NCI-H146 treated with DMSO at 0.1 percent for 48 hours (cell line): ENCODE measurements around the gene ANXA5.

Experiments used
- DNase-seq: peaks from one replicate; lab custom pipeline; 2025; ENCODE audit not compliant: unreplicated experiment; lab: John Stamatoyannopoulos, UW

Gene ANXA5

DNA sequence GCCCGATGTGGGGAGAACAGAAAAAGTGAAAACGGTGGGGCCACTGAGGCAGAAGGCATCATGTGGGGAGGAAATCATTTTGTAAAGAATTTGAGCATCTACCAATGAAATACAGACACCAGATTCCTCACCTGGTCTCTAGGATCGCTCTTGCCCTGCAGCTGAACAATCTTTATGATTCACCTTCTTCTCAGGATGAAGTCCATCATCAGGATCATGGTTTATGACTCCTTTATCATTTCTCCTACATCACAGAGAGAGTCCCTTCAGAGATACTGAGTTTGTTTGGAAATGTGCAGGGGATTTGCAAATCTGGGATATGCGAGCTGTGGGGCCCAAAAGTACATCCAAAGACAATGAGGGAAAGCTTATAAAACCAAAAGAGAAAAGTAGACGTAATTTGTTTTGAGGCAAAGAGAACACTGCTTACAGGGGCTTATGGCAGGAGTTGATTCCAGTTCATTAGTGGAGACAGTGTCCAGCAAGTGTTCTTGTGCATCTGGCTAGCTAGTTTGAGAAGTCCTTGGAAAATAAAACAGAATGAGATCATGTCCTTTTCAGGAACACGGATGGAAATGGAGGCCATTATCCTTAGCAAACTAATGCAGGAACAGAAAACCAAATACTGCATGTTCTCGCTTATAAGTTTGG, 15.3 kb upstream of the ANXA5 start:
- no peak for DNase-seq

DNA sequence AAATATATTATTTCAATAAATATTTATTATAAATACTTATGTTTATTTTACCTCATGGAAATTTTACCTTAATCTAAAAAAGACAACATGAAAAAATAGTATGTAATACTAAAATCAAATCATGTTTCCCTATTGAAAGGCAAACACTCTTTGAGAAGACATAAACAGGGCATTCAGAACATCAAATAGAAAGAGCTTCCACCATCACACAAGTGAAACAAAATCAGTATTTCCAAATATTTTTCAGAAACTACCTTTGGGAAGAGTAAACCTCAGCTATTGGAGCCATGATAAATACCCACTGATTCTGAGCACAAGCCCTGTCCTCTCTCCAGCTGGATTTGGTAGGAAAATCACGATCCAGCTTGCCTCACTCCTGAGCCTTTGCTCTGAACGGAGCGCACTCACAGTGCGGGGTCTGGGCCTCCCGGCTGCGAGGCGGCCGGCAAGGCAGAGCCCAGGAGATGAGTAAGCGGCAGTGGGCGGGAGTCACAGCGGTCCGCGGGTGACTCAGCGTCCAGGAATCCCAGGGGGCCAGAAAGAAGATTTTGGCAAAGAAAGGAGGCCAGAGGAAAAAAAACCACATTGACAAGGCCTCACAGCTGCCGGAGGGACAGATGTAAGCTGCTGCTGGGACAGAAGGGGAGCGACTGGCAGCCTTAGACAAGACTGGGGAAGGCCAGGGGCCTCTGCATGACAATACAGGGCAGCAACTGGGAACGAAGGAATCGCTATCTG, 14.7 kb upstream of the ANXA5 start:
- no peak for DNase-seq

DNA sequence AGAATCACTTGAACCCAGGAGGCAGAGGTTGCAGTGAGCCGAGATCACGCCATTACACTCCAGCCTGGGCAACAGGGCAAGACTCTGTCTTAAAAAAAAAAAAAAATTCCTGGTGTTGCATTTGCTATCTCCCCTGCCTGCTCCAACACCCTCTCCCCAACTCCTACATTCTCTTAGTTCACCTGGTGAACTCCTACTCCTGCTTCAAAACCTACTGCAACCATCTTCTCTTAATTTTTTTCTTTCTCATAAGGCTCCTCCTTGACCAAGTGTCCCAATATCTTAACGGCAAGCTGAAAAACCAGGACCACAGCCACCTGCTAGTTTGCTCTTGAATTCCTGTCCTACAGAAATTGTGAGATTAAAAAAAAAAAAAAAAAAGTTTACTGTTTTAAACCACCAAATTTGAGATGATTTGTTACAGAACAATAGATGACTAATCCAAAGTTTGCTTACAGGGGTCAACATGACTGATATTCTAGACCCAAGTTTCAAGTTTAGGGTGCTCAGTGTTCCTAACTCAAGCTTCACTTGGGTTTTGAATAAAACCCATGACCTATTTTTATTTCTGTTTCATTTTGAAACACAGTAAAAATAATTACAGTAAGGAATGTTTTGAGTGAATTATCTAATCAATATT, 13.1 kb upstream of the ANXA5 start:
- no peak for DNase-seq

DNA sequence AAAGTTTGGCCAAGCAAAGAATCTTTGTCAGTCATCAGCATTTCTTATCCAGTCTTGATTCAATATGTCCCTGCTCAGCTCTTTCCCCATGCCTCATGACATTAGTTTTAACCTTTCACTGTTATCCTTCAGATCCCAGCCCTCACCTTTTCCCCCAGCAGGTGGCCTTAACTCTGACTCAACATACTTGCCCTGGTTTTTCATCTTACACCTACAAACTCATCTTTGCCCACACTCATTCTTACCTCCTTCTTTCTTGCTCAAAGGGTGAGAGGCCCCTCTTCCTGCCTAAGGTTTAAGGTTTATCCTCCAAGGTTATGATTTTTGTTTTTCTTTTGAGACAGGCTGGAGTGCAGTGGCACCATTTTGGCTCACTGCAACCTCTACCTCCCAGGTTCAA, 10.6 kb upstream of the ANXA5 start:
- no peak for DNase-seq

DNA sequence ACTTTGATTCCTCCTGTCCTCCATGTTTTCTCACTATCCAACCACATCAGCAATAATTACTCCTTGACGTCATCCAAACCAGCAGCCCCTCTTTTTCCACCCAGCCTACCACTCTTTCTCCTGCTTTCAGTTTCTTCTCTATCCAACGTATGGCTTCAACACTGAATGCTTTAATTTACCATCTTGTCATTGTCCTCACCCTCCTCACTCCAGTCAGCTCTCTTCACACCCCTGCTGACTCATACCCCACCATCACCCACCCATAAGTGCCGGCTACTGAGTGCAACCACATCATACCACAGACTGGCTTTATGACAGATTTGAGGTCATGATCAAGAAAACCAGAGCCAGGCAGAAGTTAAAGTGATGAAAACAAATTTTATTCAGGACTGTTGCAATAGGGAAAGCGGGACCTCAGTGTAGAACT, 9.8 kb upstream of the ANXA5 start:
- no peak for DNase-seq

DNA sequence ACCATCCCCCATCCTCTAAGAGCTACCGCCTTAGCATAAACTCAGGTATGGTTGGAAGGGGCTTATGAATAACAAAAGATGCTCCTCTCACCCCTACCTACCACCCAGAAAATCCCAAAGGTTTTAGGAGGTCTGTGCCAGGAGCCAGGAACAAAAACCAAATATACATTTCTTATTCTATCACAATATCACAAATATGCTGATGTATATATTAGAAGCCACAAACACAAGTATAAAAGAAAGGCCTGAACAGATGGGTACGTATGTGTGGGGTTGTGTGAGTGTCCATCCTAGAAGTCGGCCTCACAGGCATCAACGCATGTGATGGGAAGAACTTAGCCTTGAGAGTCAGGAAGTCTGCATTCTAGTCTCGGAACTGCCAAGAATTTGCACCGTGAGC, 8.7 kb upstream of the ANXA5 start:
- no peak for DNase-seq

DNA sequence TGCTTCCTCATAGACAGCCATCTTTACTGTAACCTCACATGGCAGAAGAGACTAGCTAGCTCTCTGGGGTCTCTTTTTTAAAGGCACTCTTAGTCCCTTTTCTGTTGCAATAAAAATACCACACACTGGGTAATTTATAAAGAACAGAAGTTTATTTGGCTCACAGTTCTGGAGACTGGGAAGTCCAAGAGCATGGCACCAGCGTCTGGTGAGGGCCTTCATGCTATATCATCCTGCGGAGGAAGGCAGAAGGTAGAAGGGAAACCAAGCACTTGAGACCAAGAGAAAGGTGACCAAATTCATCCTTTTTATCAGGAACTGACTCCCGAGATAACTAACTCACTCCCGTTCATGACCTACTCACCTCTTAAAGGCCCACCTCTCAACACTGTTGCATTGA, 5.4 kb upstream of the ANXA5 start:
- no peak for DNase-seq

DNA sequence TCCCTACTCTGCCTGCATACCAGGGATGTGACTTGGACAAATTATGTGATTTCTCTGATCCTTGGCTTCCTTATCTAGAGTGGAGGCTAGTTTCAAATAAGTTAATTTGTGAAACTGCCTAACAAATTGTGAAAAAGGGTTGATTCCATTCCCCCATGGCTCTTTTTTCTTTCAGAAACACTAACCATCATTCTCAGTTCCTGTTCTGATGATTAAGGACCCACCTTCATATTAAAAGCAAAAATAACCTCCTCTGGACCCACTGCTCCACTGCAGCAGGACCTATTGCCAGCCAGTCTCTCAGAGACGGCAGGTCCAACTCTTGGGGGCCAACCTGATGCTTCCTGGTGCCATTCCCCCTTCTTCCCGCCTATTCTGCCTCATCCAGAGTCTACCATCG, 4.5 kb upstream of the ANXA5 start:
- DNase-seq, result no peak

DNA sequence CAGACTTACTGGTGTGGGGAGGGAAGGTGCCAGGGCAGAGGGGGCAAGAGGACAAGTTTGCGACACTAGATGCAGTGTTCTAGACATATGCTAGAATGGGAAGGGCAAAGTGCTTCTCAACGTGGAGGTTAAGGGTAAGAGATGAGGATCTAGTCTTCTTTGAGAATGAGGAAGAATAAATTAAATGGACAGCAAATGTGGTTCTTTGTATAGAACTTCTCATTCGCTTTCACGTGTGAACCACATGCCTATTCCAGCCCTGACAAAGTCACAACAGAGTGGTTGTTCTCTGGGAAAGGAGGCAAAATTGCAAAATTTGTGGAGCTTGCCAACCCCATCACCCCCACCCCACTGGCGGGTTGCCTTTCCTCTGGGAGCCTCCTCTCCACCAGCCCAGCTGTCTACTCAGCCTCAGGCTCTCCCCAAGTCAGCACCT, 1.5 kb upstream of the ANXA5 start:
- DNase-seq, result no peak

DNA sequence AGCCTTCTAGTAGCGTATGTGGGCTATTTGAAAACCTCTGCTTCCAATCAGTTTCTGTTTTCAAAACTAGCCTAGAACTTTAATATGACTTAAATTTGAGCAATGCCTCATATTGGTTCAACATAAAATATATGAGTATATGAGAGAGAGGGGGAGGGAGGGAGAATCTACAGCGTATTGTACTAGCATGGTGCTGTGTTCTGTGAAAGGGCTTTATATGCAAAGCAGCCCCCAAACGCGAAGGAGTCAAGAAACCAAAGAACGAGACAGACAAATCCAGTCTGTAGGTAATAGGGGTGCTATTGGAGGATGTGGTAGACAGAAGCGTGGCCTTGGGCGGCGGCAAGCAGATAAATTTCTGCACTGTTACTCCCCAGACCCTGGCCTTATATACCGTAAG, 784 bp upstream of the ANXA5 start:
- no peak for DNase-seq

DNA sequence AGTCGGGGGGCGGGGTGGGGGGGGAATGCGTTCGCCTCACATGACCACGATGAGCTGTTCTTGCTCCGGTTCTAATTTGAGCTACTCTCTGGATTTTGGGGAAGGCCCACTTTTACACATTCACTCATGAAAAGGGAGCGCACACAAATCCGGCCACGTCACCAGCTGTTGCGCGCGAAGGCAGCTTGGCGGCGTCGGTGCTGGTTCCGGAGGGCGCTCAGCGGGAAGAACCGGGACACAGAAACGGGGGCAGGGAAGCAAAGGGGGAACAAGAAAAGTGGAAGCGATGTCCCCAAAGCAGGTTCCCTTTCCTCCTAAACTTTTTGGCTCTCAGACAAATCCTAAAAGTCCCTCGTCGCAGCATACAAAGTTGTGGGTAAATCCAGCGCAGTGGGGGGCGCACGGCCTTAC, 605 bp downstream of the ANXA5 start:
- DNase-seq, result peak; percentile 42

DNA sequence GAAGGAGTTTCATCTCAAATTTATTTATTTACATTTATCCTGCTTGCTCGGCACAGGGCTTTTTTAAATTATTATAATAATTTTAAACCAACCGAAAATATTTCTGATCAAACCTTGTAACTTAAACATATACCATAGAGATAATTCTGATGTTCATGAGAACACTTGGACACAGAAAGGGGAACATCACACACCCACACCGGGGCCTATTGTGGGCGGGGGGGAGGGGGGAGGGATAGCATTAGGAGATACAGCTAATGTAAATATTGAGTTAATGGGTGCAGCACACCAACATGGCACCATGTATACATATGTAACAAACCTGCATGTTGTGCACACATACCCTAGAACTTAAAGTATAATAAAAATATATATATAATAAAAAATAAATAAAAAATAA, 2.9 kb downstream of the ANXA5 start:
- no peak for DNase-seq

DNA sequence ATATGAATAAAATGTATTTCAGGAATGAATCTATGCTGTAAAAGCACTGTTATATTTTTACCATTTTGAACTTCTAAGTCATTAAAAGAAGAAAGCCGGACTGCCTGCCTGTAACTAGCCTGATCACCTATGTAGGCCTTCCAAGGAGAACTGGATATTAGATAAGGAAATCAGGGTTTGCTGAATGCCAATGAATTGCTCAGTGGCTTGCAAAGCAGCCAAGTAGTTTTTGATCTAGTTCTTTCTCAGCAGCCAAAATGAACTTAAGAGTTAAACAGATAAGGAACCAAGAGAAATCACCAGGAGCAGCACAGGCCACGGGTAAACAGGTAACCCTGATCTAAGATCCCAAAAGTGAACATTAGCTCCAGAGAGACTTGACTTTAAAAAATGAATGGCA, 3.3 kb downstream of the ANXA5 start:
- DNase-seq, result no peak

DNA sequence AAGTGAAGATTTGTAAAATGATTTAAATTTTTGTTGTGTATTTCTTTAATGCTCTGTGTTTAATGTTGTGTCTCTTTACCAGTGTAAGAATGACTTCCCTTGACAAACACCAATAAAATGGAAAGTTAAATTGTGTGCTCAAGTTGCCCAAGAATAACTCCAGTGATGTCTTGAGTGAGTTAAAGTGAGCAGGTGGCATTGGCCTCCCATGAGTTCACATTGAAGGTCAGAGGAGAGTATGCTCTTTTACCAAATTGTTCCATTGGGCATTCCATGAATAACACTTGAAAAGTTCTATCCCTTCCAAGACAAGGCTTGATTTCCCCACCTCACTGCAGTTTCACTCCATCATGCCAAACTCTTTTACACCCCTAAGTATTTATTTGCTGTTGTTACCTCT, 4.5 kb downstream of the ANXA5 start:
- no peak for DNase-seq

DNA sequence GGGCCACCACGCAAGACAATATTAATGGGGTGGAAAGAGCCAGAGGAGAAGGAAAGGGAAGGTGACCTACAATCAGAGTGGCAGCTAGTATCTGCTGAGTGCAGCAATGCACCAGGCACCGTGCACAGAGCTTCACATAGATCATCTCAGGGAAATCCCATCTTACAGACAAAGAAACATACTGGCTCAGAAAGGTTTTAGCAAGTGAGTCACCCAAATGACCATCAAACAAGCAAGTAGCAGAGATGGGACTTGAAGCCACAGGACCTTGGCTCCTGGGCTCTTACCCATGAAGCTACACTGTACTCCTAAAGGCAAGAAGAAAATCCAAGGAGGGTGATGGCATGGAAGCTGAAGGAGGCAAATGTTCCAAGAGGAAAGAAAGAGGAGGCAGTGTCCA, 6.8 kb downstream of the ANXA5 start:
- DNase-seq, result no peak

DNA sequence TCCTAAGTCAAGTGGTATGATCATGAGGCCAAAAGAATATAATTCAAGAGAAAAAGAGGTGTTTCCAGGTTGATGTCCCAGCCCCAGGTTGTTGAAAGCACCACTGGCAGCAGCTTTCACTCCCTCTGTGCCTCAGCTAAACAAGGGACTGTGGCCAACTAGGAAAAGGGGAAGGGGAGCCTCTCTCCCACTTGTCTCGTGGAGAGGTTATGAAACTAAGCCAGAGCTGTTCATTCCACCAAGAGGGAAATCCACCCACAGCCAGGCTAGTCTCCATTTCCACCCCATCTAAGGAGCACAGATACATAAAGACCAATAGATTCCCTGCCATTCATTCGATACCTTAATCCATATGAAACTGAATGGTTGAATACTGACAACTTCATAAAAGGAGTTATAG, 8.1 kb downstream of the ANXA5 start:
- no peak for DNase-seq

DNA sequence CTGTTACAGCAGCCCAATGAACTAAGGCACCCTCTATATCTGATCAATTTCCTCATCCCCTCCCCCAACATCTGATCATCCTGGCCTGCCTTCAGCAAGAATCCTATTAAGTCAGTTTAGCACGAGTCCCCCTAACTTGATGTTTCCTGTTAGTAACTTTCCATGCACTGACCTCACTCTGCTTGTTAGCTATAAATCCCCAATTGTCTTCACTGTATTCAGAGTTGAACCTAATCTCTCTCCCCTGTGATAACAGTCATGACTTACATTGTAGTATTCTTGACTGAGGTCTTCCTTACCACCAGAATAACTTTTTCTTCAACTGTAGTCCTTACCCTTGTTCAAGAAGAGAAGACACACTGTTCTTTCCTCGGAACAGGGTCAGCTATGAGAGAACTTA, 8.5 kb downstream of the ANXA5 start:
- no peak for DNase-seq

DNA sequence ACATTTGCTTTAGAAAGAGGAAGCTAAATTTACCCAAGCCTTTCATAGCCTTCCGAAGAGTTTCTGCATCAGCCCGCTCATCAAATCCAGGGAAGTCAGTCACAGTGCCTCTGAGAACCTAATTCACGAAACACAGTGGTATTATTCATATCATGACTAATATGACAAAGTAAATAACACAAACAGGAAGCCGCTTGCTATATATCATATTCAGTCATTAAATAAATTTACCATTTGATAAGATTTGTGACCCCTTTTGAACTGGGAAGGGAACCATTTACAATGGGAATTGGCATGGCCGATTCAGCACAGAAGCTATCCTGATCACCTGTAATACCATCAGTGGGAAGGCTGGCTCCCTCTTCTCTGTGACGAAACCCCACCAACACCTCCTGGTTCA, 10.5 kb downstream of the ANXA5 start:
- DNase-seq, result no peak

DNA sequence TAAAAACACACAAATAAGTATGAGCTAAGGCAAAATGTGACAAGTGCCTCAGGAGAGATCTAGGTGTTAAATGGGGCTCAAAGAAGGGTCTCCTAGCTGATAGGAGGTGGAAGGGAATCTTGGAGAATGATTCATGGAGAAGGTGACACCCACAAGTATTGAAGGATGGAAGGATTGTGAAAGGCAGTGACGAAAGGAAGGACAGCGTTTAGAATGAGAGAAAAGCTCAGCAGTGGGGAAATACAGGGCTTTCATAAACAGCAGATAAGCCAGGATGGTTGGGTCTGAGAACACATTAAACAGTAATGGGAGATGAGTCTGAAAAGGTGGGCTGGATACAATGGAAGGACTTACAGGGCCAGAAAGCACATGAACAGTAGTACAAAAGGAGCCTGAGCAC, 11.5 kb downstream of the ANXA5 start:
- DNase-seq, result no peak

DNA sequence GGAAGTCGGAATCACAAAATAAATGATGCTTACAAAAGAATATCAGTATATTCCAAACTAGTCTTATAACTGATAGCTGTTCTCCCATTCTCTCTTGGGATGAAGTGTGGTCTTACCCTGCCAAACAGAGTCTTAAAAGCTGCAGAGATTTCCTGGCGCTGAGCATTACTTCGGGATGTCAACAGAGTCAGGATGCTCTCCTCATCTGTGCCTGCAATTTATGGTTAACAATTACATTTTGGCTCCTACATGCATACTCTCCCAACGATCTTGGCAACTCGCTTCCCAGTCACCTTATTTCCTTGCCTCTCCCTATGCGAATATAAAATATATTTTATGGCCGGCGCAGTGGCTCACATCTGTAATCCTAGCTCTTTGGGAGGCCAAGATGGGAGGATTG, 12.2 kb downstream of the ANXA5 start:
- DNase-seq, result no peak

DNA sequence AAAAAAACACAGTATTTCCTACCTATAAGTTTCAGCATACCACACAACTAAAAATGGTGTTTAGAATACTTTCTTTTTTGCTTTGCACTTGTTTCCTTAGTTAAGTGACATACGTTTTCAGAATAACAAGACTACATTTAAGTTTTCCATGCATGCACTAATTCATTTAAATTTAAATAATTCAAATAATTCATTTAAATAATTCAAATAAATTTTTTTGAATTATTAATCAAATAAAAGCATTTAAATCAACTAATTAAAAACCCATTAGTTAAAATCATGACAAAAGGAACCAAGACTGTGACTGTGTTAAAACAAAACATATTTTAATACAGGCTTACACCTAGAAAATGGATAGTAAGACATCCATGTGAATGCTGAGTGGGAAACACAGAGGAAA, 12.8 kb downstream of the ANXA5 start:
- DNase-seq, result no peak

DNA sequence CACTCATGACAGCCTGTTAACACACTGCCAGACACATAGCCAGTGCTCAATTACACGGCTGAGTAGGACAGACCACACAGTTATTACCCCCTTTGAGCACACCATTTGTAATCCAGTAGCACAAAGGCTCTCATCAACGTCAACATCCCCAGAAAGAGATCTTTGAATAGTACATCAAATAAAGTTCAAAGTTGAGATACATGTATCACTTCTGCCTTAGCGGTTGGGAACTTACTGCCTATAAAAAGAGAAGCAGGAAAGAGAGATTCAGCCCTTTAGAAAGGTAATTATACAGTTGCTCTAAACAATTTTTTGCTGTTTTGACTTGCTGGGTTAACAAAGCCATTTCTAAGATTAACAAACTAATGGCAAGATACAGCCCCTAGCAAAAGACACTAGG, 16.2 kb downstream of the ANXA5 start:
- no peak for DNase-seq

DNA sequence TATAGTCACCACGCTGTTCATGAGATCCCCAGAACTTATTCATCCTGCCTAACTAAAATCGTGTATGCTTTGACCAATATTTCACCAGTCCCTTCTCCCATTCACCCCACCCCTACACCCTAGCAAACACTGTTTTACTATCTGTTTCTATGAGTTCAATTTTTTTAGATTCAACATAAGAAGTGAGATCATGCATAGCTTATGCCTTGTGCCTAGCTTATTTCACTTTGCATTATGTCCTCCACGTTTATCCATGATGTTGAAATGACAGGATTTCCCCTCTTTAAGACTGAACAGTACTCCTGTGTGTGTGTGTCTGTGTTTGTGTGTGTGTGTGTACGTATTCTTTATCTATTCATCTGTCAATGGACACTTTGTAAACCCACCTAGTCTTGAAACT, 16.8 kb downstream of the ANXA5 start:
- no peak for DNase-seq
